CD4-positive, CD25-positive, alpha-beta regulatory T cell (primary cell): Measurements from ENCODE around the gene FMO4. TPM values are rescaled to one million over a fixed set of nuclear protein-coding genes. Genes with fewer than 3 reads are reported as not detected.
"Not testable (repeated sequence)": the region's sequence is repeated elsewhere in the genome, so short reads cannot be mapped to it uniquely, and the experiment has no call there.

Experiments
- ATAC-seq, 2 donors: fragments of 150-1000 bp; cut with Tn5 transposase; one replicate each; pipeline ENCODE4 v1.10.0; 2021; ENCODE audit warnings: low read depth in 2 of 2, moderate number of reproducible peaks in 2 of 2, moderate library complexity in 1 of 2
- DNase-seq, 3 donors: peaks; one replicate each; pipeline versions ENCODE4 v3.0.0 to v3.0.0-alpha.2; 2012 to 2022; ENCODE audit warnings: mixed read lengths in 1 of 3
- H3K27ac ChIP-seq: one replicate; pipeline ENCODE4 v1.7.0; 2013; ENCODE audit warnings: mild to moderate bottlenecking, low read length; ENCODE audit not compliant: insufficient read depth, poor library complexity, severe bottlenecking
- H3K27me3 ChIP-seq: one replicate; pipeline ENCODE4 v1.7.0; 2013; ENCODE audit warnings: low read length; ENCODE audit not compliant: control insufficient read depth, insufficient read depth
- H3K36me3 ChIP-seq: one replicate; pipeline ENCODE4 v1.7.0; 2013; ENCODE audit warnings: mild to moderate bottlenecking, low read length, moderate library complexity; ENCODE audit not compliant: control insufficient read depth, insufficient read depth
- H3K4me1 ChIP-seq: 2 replicates; pipeline ENCODE4 v1.7.0; 2013; ENCODE audit warnings: mild to moderate bottlenecking, low read length; ENCODE audit not compliant: insufficient read depth, control insufficient read depth, poor library complexity, severe bottlenecking
- H3K4me3 ChIP-seq: one replicate; pipeline ENCODE4 v1.7.0; 2013; ENCODE audit warnings: low read depth, mild to moderate bottlenecking, low read length, moderate library complexity
- H3K9me3 ChIP-seq, 2 experiments: 1 replicate in 1 of 2; 2 replicates in 1 of 2; pipeline ENCODE4 v1.7.0; 2013; ENCODE audit warnings: low read length in 2 of 2, mild to moderate bottlenecking in 1 of 2, moderate library complexity in 1 of 2; ENCODE audit not compliant: control insufficient read depth in 2 of 2
- H3K27ac Mint-ChIP-seq, 3 donors: one replicate each; pipeline ENCODE4 v1.8.0; 2020 to 2022; ENCODE audit warnings: mild to moderate bottlenecking in 3 of 3, mixed read lengths in 3 of 3, moderate library complexity in 2 of 3
- H3K27me3 Mint-ChIP-seq: one replicate; pipeline ENCODE4 v1.8.0; 2022; ENCODE audit warnings: mild to moderate bottlenecking, mixed read lengths
- H3K36me3 Mint-ChIP-seq: one replicate; pipeline ENCODE4 v1.8.0; 2020; ENCODE audit warnings: mixed read lengths
- H3K4me1 Mint-ChIP-seq, 4 donors: one replicate each; pipeline ENCODE4 v1.8.0; 2020 to 2022; ENCODE audit warnings: mixed read lengths in 4 of 4, mild to moderate bottlenecking in 1 of 4
- H3K4me3 Mint-ChIP-seq, 4 donors: one replicate each; pipeline ENCODE4 v1.8.0; 2020 to 2022; ENCODE audit warnings: mild to moderate bottlenecking in 4 of 4, mixed read lengths in 4 of 4, moderate library complexity in 3 of 4
- H3K9me3 Mint-ChIP-seq, 7 donors: one replicate each; pipeline ENCODE4 v1.8.0; 2020 to 2022; ENCODE audit warnings: mixed read lengths in 7 of 7, mild to moderate bottlenecking in 3 of 7, moderate library complexity in 2 of 7
- polyA plus RNA-seq, 4 donors: library from polyadenylated mRNA; unstranded; fragments of 300-500 nt; fragmentation: Illumina TruSeq; gene quantifications; one replicate each; pipeline ENCODE4 v1.2.3, GENCODE V29; 2021
- total RNA-seq: library from RNA; stranded (reverse); gene quantifications from one replicate; pipeline ENCODE4 v1.2.3, GENCODE V29; 2022

FMO4 gene
- total and polyA plus RNA-seq, 5 donors from 2014 or later, result 2.0 to 4.9 (median 2.8) TPM

- no peak for ATAC-seq
- no peaks in the 10 kb centered on the region for H3K4me1 ChIP-seq
- H3K9me3 ChIP-seq, result no peaks in the 10 kb centered on the region
- no peak for DNase-seq
- no peaks in the 10 kb centered on the region for H3K36me3 ChIP-seq
- peaks cover 0 to 1% (median 0%) of the 10 kb centered on the region in 7 donors for H3K9me3 Mint-ChIP-seq
- no peaks in the 10 kb centered on the region for H3K27me3 Mint-ChIP-seq
- H3K27me3 ChIP-seq, result no peaks in the 10 kb centered on the region
- no peak overlapping the region for H3K4me3 Mint-ChIP-seq
- H3K4me3 ChIP-seq, result no peak overlapping the region
- H3K27ac ChIP-seq, result no peak overlapping the region
- H3K4me1 Mint-ChIP-seq, result no peaks in the 10 kb centered on the region
- peaks cover 24% of the 10 kb centered on the region for H3K36me3 Mint-ChIP-seq
- H3K27ac Mint-ChIP-seq, result no peak overlapping the region
Observed at GRCh38 chr1:171335964-171336363, 22.0 kb downstream of the FMO4 start.

- H3K27ac Mint-ChIP-seq, H3K4me1 Mint-ChIP-seq, H3K9me3 Mint-ChIP-seq: not testable (repeated sequence)
Observed at GRCh38 chr1:171339345-171339744, 25.4 kb downstream of the FMO4 start.

DNA sequence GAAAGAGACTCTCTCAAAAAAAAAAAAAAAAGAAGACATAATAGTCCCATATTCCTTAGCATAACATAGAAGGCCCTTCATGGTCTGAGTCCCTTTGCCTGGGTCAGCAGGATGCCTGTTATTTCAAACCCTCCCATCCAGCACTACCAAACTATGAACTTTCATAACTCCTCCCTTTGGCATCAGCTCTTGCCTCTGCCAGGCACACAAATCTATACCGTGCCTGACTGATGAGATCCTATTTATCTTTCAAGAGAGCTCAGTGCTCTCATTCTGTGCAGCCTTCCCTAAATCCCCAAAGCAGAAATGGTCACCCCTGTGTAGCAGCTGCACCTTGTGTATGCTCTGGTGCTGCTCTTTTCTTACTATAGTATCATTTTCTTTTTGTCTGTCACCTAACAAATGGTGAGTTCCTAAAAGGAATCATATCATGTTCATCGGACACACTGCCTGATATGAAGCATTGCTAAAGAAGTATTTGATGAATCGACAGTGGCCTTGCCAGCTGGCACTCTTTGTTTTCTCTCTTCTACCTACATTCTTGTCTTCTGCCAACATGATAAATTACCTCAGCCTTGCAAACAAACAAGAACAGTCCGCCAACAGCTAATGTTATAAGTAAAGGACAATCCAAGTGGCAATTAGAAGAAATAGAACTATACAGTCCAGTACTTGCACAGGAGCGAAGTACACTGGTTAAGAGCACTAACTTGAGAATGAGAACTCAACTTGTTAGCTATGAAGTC is 29.9 kb downstream of the FMO4 start:
- peaks cover 19% of the 10 kb centered on the region for H3K36me3 Mint-ChIP-seq
- H3K4me3 Mint-ChIP-seq, result no peak overlapping the region
- no peak for ATAC-seq
- H3K4me1 ChIP-seq, result no peaks in the 10 kb centered on the region
- H3K27ac ChIP-seq, result no peak overlapping the region
- H3K27me3 ChIP-seq, result no peaks in the 10 kb centered on the region
- H3K4me1 Mint-ChIP-seq, result no peaks in the 10 kb centered on the region
- DNase-seq, result no peak
- H3K4me3 ChIP-seq, result no peak overlapping the region
- no peaks in the 10 kb centered on the region for H3K27me3 Mint-ChIP-seq
- H3K36me3 ChIP-seq, result no peaks in the 10 kb centered on the region
- H3K9me3 ChIP-seq, result no peaks in the 10 kb centered on the region
- no peak overlapping the region for H3K27ac Mint-ChIP-seq
- H3K9me3 Mint-ChIP-seq, result peaks cover 0 to 7% (median 4%) of the 10 kb centered on the region in 7 donors

More at GRCh38 chr1:171339345-171339744, 25.4 kb downstream of the FMO4 start:
- peaks cover 33% of the 10 kb centered on the region for H3K36me3 Mint-ChIP-seq
- not testable (repeated sequence) for ATAC-seq, H3K4me3 ChIP-seq, H3K4me1 ChIP-seq, H3K36me3 ChIP-seq, H3K4me3 Mint-ChIP-seq, H3K27me3 Mint-ChIP-seq, H3K9me3 ChIP-seq, H3K27ac ChIP-seq, DNase-seq, H3K27me3 ChIP-seq

DNA sequence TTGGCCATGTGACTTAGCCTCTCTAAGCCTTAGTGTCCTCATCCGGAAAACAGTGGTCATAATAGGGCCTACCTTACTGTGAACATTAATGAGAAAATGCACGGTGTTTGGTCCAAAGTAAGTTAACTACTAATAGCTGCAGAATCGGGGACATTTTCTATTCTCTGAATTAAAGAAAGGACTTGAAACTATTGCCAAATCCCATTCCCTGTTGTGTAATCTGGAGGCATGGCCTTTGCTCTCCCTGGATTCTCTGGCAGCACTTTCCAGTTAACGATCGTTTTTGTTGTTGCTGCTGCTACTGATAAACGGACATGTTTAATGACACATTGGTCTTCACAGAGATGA is 30.5 kb downstream of the FMO4 start:
- Mint-ChIP-seq H3K27me3 (no peaks in the 10 kb centered on the region), H3K4me1 (no peaks in the 10 kb centered on the region), H3K27ac (no peak overlapping the region), H3K4me3 (no peak overlapping the region), H3K36me3 (peaks cover 14% of the 10 kb centered on the region), H3K9me3 (peaks cover 0 to 7% (median 4%) of the 10 kb centered on the region in 7 donors)
- Histone ChIP-seq H3K27me3 (no peaks in the 10 kb centered on the region), H3K4me3 (no peak overlapping the region), H3K4me1 (no peaks in the 10 kb centered on the region), H3K9me3 (no peaks in the 10 kb centered on the region), H3K27ac (no peak overlapping the region), H3K36me3 (no peaks in the 10 kb centered on the region)
- DNase-seq (no peak), ATAC-seq (no peak)

DNA sequence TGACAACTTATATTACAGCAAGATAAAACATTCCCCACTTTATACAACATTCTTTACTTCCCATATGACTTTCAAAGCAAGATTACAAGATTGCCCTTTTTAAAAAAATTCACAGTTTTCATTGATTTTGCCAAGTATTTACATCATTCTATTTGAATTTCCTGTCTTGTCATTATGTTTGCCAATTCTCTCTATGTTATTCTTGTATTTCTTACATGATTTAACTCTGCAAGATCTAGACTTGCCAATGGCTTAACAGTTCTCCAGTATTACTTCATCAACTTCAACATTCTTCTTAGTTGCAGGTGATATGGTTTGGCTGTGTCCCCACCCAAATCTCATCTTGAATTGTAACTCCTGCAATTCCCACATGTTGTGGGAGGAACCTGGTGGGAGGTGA is 31.6 kb downstream of the FMO4 start:
- Mint-ChIP-seq H3K27me3 (no peaks in the 10 kb centered on the region), H3K9me3 (peaks cover 0 to 7% (median 4%) of the 10 kb centered on the region in 7 donors), H3K4me3 (no peak overlapping the region), H3K36me3 (peaks cover 10% of the 10 kb centered on the region), H3K4me1 (no peaks in the 10 kb centered on the region), H3K27ac (no peak overlapping the region)
- no peak for DNase-seq
- H3K9me3 ChIP-seq, result peaks cover 0 to 1% of the 10 kb centered on the region in 2 experiments
- no peaks in the 10 kb centered on the region for H3K36me3 ChIP-seq
- no peaks in the 10 kb centered on the region for H3K4me1 ChIP-seq
- H3K27ac ChIP-seq, result no peak overlapping the region
- no peak for ATAC-seq
- no peaks in the 10 kb centered on the region for H3K27me3 ChIP-seq
- no peak overlapping the region for H3K4me3 ChIP-seq

- H3K36me3 ChIP-seq, result no peaks in the 10 kb centered on the region
- H3K4me1 Mint-ChIP-seq, result no peaks in the 10 kb centered on the region
- H3K4me3 Mint-ChIP-seq, result no peak overlapping the region
- no peak overlapping the region for H3K27ac ChIP-seq
- peaks cover 0 to 7% (median 4%) of the 10 kb centered on the region in 7 donors for H3K9me3 Mint-ChIP-seq
- H3K27me3 Mint-ChIP-seq, result no peaks in the 10 kb centered on the region
- DNase-seq (no peak), ATAC-seq (no peak)
- peaks cover 3% of the 10 kb centered on the region for H3K36me3 Mint-ChIP-seq
- no peak overlapping the region for H3K4me3 ChIP-seq
- H3K27me3 ChIP-seq, result no peaks in the 10 kb centered on the region
- H3K4me1 ChIP-seq, result no peaks in the 10 kb centered on the region
- H3K9me3 ChIP-seq, result peaks cover 0 to 1% of the 10 kb centered on the region in 2 experiments
- H3K27ac Mint-ChIP-seq, result no peak overlapping the region
Observed at GRCh38 chr1:171346881-171347280, 32.9 kb downstream of the FMO4 start.

- Histone ChIP-seq H3K4me1 (no peaks in the 10 kb centered on the region), H3K27ac (no peak overlapping the region), H3K27me3 (no peaks in the 10 kb centered on the region), H3K4me3 (no peak overlapping the region), H3K36me3 (no peaks in the 10 kb centered on the region), H3K9me3 (peaks cover 0 to 1% of the 10 kb centered on the region in 2 experiments)
- Mint-ChIP-seq H3K9me3 (peaks cover 0 to 5% (median 2%) of the 10 kb centered on the region in 7 donors), H3K27ac (no peak overlapping the region), H3K4me1 (no peaks in the 10 kb centered on the region), H3K4me3 (no peak overlapping the region), H3K36me3 (no peaks in the 10 kb centered on the region), H3K27me3 (peaks cover 1% of the 10 kb centered on the region)
- ATAC-seq (no peak), DNase-seq (no peak)
Observed at GRCh38 chr1:171350594-171350993, 36.6 kb downstream of the FMO4 start.

- Histone ChIP-seq H3K27ac (no peak overlapping the region), H3K27me3 (no peaks in the 10 kb centered on the region), H3K4me1 (no peaks in the 10 kb centered on the region), H3K9me3 (peaks cover 0 to 1% of the 10 kb centered on the region in 2 experiments), H3K4me3 (no peak overlapping the region), H3K36me3 (no peaks in the 10 kb centered on the region)
- H3K4me1 Mint-ChIP-seq, result no peaks in the 10 kb centered on the region
- H3K4me3 Mint-ChIP-seq, result no peak overlapping the region
- ATAC-seq (no peak), DNase-seq (no peak)
- no peak overlapping the region for H3K27ac Mint-ChIP-seq
- no peaks in the 10 kb centered on the region for H3K36me3 Mint-ChIP-seq
- peaks cover 5% of the 10 kb centered on the region for H3K27me3 Mint-ChIP-seq
- peaks cover 0 to 5% (median 2%) of the 10 kb centered on the region in 7 donors for H3K9me3 Mint-ChIP-seq
Observed at GRCh38 chr1:171351961-171352360, 38.0 kb downstream of the FMO4 start.
